GM18909 (cell line): ENCODE data around the gene RUBCNL.

Experiments
- ATAC-seq: cut with Tn5 transposase; IDR thresholded peaks from one replicate; pipeline ENCODE4 v1.9.1; 2021; ENCODE audit warnings: mild to moderate bottlenecking; ENCODE audit not compliant: unreplicated experiment, poor library complexity

The RUBCNL gene

DNA sequence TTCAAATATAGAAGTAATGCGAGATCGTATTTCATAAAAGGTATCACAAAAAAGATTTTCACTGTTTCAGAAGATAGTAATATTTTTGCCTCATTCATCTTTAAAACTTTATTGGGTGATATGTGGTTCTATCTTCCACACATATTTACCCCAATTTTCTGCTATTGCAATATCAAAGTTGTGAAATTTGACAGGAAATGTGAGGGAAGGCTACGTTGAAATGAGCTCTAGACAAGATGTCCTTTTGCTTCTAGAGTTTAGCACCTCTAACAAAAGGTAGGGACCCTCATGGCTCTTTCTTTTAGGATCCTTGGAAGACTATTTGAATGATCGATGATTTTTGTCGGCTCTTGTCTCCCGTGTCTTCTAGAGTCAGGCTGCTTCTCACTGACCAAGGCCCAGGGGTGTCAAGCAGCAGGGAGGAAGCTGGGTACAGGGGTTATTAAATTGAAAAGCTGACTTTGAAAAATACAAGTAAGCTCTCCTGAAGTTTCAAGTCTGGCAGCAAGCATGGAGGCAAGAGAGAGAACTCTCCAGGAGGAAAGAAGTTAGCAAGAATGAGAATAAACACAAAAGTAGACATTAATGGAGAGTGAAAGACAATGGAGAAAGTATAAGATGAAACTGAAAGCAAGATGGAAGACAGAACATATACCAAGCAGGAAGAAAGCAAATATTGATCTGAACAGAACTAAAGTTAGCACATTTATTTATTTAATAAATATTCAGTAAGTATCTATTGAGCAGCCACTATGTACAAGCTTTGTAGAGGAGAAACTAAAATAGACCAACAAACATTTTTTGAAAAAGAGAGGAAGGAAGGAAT lies 73.4 kb downstream of the RUBCNL start:
- ATAC-seq = no peak

DNA sequence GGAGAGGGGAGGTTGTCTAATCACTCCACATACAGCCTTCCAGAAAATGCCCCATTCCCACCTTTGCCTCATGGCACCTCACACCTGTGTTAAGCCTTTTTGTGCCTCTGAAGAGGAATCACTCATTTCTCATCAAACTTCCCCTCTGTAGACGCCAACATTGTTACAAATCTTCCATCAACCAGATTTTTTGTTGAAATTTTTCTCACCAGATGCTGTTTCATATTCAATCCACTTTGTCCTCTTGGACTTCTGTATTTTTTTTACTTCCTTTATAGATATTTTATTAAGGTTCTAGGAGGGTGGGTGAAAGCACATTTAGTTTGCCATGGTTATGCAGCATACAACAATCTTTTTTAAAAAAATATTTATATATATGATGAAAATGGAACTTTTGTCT lies 74.0 kb downstream of the RUBCNL start:
- no peak for ATAC-seq

DNA sequence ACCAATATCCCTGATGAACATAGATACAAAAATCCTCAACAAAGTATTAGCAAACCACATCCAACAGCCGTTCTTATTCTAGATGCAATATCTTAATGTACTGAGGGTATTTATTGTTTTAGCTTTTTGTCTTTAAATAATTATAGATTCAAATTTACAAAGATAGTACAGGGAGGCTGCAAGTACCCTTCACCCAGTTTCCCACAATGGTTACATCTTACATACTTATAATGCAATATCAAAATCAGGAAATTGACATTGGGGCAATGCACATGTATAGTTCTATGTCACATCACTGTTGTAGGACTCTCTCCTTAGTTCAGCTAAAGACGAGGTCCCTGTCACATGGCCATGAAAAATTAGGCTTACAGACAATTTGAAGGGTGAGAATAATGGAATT lies 75.8 kb downstream of the RUBCNL start:
- ATAC-seq = no peak

DNA sequence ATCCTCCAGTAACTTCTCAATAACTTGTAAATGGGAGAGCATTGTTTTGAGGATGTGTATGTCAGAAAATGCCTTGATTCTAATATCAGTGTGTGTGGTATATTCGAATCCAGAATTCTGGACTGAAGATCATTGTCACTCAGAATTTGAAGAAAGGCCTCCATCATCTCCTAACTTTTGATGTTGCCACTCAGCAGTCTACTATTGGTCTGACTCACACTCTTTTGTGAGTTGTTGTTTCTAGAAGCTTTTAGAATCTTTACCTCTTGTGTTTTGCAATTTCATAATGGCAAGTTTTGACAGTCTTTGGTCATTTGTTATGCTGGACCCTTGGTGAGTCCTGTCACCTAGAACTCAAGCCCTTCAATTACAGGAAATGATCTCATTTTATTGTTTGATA lies 77.0 kb downstream of the RUBCNL start:
- no peak for ATAC-seq

DNA sequence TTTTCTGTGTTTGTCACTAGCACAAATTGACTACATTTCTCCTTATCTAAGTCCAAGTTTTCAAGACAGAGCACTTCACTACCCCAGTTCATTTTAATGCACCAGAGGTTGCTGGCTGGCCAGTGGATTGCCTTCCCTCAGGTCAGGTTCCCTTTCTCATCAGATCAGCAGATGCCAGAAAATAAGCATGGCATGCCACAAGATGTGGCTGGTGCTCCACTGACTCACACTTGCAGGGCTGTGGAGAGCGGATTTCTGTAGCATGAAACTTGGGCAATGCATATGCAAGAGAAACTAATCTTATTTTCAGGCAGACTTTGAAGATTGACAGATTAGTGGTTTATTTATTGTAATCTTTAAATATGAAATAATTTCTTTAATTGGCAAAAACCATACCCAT lies 79.5 kb downstream of the RUBCNL start:
- no peak for ATAC-seq

DNA sequence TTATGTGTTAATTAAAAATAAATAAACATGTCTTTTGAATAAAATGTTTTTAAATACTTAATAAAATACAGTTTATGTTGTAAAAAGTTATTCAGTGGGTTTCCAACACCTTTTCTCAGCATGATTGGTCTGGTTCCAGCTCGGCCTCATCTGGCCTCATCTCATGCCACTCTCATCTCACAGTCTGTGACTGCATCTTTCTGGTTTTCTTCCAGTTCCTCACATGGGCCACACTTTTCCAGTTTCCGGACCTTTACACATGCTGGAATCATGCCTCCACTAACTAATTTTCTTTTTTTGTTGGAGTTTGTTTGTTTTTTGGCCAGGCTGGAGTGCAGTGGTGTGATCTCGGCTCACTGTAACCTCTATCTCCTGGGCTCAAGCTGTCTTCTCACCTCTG lies 82.5 kb downstream of the RUBCNL start:
- no peak for ATAC-seq

DNA sequence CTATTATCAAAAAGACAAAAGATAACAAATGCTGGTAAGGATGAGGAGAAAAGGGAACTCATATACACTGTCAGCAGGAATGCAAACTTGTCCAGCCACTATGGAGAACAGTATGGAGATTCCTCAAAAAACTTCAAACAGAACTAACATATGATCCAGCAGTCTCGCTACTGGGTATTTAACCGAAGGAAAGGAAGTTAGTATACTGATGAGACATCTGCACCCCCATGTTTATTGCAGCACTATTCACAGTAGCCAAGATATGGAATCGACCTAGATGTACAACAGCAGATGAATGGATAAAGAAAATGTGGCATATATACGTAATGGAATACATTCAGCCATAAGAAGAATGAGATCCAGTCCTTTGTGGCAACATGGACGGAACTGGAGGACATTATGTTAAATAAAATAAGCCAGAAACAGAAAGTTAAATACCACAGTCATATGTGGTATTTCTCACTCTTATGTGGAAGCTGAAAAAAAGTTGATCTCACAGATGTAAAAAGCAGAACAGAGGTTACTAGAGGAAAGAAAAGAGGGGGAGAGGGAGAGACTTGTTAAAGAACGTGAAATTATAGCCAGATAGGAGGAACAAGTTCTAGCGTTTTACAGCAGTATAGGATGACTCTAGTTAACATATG lies 83.2 kb downstream of the RUBCNL start:
- no peak for ATAC-seq

DNA sequence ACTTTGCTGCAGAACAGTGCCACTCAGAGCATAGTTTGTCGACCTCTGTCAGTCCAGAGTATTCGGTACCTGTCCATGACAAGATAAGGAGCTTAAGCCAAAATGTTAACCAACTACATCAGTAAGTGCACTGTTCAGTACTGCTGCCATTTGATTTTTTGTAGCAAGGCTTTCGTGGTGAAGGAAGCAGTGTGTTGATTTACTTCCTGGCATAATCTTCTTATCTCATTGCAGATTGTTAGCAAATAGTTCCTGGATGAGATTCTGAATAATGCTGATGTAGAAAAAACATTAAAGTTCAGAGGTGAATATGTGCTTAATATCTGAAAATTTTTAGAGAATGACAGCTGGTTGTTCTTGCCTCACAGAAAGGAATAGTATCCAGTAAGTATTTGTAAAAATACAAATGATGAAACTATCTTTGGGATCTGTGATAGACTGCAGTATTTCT lies 89.7 kb downstream of the RUBCNL start:
- ATAC-seq = no peak

DNA sequence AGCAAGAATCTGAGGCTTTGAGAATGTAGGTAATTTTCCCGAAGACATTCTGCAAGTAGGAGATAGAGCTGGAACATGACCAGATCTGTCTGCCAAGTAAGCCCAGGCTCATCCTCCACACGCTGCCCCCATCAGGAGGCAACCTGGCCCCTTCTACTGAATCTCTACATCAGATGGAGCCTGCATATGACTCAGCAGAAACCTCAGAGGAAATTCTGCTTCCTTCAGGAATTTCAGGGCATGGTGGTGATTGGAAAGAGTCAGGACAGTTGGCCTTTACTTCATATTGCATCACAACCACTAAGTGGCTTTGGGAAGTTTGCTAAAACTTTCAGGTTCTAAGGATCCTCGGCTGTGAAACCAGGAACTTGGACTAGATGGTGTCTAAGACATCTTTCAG lies 90.1 kb downstream of the RUBCNL start:
- no peak for ATAC-seq

DNA sequence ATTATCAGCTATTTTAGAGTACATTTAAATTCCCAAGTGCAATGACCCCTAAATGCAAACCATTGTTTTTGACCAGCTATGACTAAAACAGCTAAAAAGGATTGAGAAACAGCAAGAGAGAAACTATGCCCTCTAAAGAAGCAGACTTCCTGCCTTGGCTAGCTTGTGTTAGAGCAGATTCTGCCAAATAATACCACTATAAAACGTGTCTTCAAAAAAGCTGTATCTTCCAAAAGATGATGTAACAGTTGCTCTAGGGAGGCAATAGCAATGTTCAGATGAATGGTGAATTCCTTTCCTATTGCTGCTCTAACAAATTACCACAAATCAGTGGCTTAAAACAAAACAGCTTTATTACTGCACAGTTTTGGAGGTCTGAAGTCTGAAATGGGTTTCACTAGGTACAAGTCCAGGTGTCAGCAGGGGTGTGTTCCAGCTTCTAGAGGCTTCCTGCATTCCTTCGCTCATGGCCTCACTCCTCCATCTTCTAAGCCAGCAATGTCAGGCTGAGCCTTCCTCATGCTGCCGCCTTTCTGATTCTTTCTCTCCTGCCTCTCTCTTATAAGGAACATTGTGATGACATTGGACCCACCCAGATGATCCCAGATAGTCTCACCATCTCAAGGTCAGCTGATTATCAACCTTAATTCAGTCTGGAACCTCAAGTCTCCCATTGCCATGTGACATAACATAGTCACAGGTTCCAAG lies 90.8 kb downstream of the RUBCNL start:
- peak; percentile 52 for ATAC-seq

DNA sequence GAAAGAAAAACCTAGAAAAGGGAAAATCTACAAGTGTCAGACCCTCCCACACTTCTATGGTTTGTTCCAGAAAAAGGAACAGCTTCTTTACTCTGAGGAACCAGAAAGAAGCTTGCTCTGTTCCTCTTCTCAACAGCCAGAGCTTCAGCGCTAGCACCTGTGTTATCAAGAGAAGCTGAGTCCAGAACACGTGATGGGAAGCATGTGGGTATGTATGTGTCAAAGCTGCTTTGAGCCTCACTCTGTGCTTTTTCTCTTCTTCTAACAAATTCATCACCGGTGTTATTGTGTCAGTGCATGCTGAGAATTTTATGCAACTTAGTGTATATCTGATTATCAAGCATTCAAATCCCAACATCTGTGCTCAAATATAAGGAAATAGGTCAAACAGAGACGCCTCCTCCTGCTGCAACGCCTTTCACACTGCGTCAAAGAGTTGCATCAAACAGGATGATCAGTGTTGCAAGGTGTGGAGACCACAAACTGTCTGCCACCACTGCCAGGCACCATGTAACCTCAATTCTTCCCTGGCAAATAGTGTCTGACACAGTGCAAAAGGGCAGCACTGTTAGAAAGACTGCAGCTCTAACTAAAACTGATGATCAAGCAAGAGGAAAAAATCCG lies 91.4 kb downstream of the RUBCNL start:
- ATAC-seq = peak; percentile 64

DNA sequence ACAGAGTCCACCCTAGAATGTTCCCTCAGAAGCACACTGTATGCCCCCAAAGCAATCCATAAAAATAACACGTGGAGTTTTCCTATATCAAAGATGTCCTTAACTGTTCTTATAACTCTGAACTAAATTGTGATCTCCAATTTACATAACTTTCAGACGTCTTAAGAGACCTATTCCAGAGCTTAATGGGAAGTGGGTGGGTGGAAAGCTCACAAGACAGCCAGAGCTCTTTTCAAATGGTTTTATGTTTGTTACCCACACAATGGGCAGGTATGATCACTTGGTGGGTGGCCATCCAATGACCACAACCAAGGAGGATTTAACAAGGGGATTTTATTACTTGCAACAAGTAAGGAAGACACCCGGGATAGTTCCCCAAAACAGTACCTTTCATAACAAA lies 93.6 kb downstream of the RUBCNL start:
- no peak for ATAC-seq
